B cell (primary cell): ENCODE measurements around the gene SPOCK1. TPM values are rescaled to one million over a fixed set of nuclear protein-coding genes. Genes with fewer than 3 reads are reported as not detected.

Experiments used
- ATAC-seq: fragments of 200-7000 bp; cut with Tn5 transposase; one replicate; pipeline ENCODE4 v1.10.0; 2021; ENCODE audit warnings: low read depth, mild to moderate bottlenecking, moderate number of reproducible peaks, moderate library complexity
- CTCF ChIA-PET: fragments of 350-600 bp; sonication (Branson Sonifier 250); formaldehyde crosslinking; loops from one replicate; lab custom pipeline; 2021; ENCODE audit warnings: antibody characterized with exemption, inconsistent platforms; lab: Charles Lee
- POLR2A ChIA-PET: fragments of 350-600 bp; sonication (Branson Sonifier 250); formaldehyde crosslinking; loops from one replicate; lab custom pipeline; 2021; ENCODE audit warnings: antibody characterized with exemption; lab: Charles Lee
- DNase-seq: peaks from one replicate; pipeline ENCODE4 v3.0.0; 2013
- H2AFZ ChIP-seq: 2 replicates; pipeline ENCODE4 v1.6.1; 2012; ENCODE audit warnings: mild to moderate bottlenecking, low read depth, low read length; ENCODE audit not compliant: insufficient read depth, poor library complexity, severe bottlenecking
- H3K27ac ChIP-seq, 2 donors: 1 replicate in 1 of 2; 2 replicates in 1 of 2; pipeline ENCODE4 v1.5.1; 2012 to 2013; ENCODE audit warnings: low read length in 2 of 2, mild to moderate bottlenecking in 2 of 2, moderate library complexity in 1 of 2
- H3K27me3 ChIP-seq, 4 experiments: fragments of 200-600 bp in 1 of 4; sonication (generic) in 1 of 4; replicated peaks in 1 of 4; 1 replicate in 2 of 4; 2 replicates in 2 of 4; pipeline versions ENCODE4 v1.6.1 to v1.7.0; 2013 to 2016; ENCODE audit warnings: low read length in 3 of 4, mild to moderate bottlenecking in 2 of 4, mixed read lengths in 1 of 4, moderate library complexity in 1 of 4; ENCODE audit not compliant: insufficient read depth in 4 of 4, control insufficient read depth in 3 of 4; ENCODE audit errors: control extremely low read depth in 1 of 4
- H3K36me3 ChIP-seq, 2 experiments: replicated peaks in 1 of 2; 1 replicate in 1 of 2; 2 replicates in 1 of 2; pipeline versions ENCODE4 v1.6.1 to v1.7.1; 2013; ENCODE audit warnings: low read length in 1 of 2; ENCODE audit not compliant: insufficient read depth in 2 of 2, control insufficient read depth in 1 of 2; ENCODE audit errors: control extremely low read depth in 1 of 2, extremely low read depth in 1 of 2
- H3K4me1 ChIP-seq, 2 donors: fragments of 200-600 bp in 1 of 2; sonication (generic) in 1 of 2; 1 replicate in 1 of 2; 2 replicates in 1 of 2; pipeline versions ENCODE4 v1.5.1 to v1.6.1; 2013 to 2017; ENCODE audit warnings: low read length in 2 of 2; ENCODE audit not compliant: control insufficient read depth in 2 of 2, insufficient read depth in 2 of 2
- H3K4me2 ChIP-seq: replicated peaks from 2 replicates; pipeline ENCODE3; 2012; ENCODE audit warnings: mild to moderate bottlenecking, low read depth, low read length; ENCODE audit not compliant: poor library complexity, severe bottlenecking
- H3K4me3 ChIP-seq, 5 experiments: fragments of 200-600 bp in 1 of 5; sonication (generic) in 1 of 5; 1 replicate in 3 of 5; 2 replicates in 2 of 5; pipeline versions ENCODE4 v1.5.1 to v1.7.0; 2011 to 2016; ENCODE audit warnings: low read length in 4 of 5, mild to moderate bottlenecking in 4 of 5, low read depth in 2 of 5, control low read depth in 1 of 5, moderate library complexity in 1 of 5; ENCODE audit not compliant: insufficient read depth in 1 of 5; ENCODE audit errors: control extremely low read depth in 1 of 5, extremely low read depth in 1 of 5
- H3K79me2 ChIP-seq: fragments of 200-600 bp; sonication (generic); one replicate; pipeline ENCODE4 v1.6.0; 2016; ENCODE audit warnings: low read length; ENCODE audit not compliant: control insufficient read depth, insufficient read depth
- H3K9ac ChIP-seq: fragments of 200-600 bp; sonication (generic); 2 replicates; pipeline ENCODE4 v1.6.1; 2017; ENCODE audit warnings: mild to moderate bottlenecking, low read length, moderate library complexity
- H3K9me3 ChIP-seq, 3 donors: one replicate each; pipeline versions ENCODE4 v1.6.1 to v1.7.1; 2013; ENCODE audit warnings: low read length in 2 of 3; ENCODE audit not compliant: control insufficient read depth in 2 of 3, insufficient read depth in 1 of 3; ENCODE audit errors: control extremely low read depth in 1 of 3
- H4K20me1 ChIP-seq: 2 replicates; pipeline ENCODE4 v1.6.0; 2012; ENCODE audit warnings: mild to moderate bottlenecking, low read length; ENCODE audit not compliant: insufficient read depth, control insufficient read depth, poor library complexity, severe bottlenecking
- H3K27ac Mint-ChIP-seq: one replicate; pipeline ENCODE4 v1.8.0; 2021; ENCODE audit warnings: mixed read lengths
- H3K27me3 Mint-ChIP-seq: one replicate; pipeline ENCODE4 v1.8.0; 2021; ENCODE audit warnings: mixed read lengths
- H3K4me1 Mint-ChIP-seq: one replicate; pipeline ENCODE4 v1.8.0; 2021; ENCODE audit warnings: mixed read lengths
- H3K4me3 Mint-ChIP-seq: one replicate; pipeline ENCODE4 v1.8.0; 2021; ENCODE audit warnings: mixed read lengths
- H3K9me3 Mint-ChIP-seq: one replicate; pipeline ENCODE4 v1.8.0; 2022; ENCODE audit warnings: mixed read lengths; ENCODE audit not compliant: insufficient read depth
- CTCF ChIP-seq: fragments of 200-600 bp; IDR thresholded peaks from one replicate; pipeline ENCODE4 v1.8.0; 2022; ENCODE audit warnings: antibody characterized with exemption, mild to moderate bottlenecking
- EZH2 ChIP-seq: IDR thresholded peaks from 2 replicates; pipeline ENCODE4 v1.6.1; 2012; ENCODE audit warnings: borderline replicate concordance, low read depth, mild to moderate bottlenecking, moderate library complexity, low read length; ENCODE audit not compliant: insufficient read depth, poor library complexity, severe bottlenecking
- WGBS: methylation state at CpG from one replicate; pipeline ENCODE4 v1.1.5; 2013; ENCODE audit warnings: missing lambda C conversion rate; ENCODE audit not compliant: insufficient coverage; 5-methylcytosine and 5-hydroxymethylcytosine counted together
- intact Hi-C: fragments of 100-400 bp; cut with micrococcal nuclease; formaldehyde crosslinking; loops from one replicate; pipeline ENCODE4 v1.10.0; 2022
- polyA plus RNA-seq: library from polyadenylated mRNA; depleted of rRNA; stranded (reverse); fragments of >200 nt; gene quantifications from 2 replicates; pipeline ENCODE4 v1.2.3, GENCODE V29; 2012
- total RNA-seq, 2 donors: library from RNA; stranded (reverse); fragments of 120-200 nt in 1 of 2; gene quantifications; 1 replicate in 1 of 2; 2 replicates in 1 of 2; pipeline versions ENCODE4 v1.2.3 to v1.2.4, GENCODE V29; 2013 to 2022

Gene SPOCK1
- total and polyA plus RNA-seq, 2 donors (not counting 1 experiment from before 2014, with no cell fraction given) = not detected

- Histone ChIP-seq H3K79me2 (no peaks in the 10 kb centered on the region), H3K4me2 (no peak overlapping the region), H3K9ac (no peak overlapping the region), H3K9me3 (no peaks in the 10 kb centered on the region), H2AFZ (no peak overlapping the region), H3K4me3 (no peak overlapping the region), H3K36me3 (no peaks in the 10 kb centered on the region), H3K27ac (no peak overlapping the region), H4K20me1 (no peaks in the 10 kb centered on the region), H3K27me3 (no peaks in the 10 kb centered on the region), H3K4me1 (no peaks in the 10 kb centered on the region)
- Mint-ChIP-seq H3K27me3 (no peaks in the 10 kb centered on the region), H3K4me1 (no peaks in the 10 kb centered on the region), H3K27ac (no peak overlapping the region), H3K4me3 (no peak overlapping the region), H3K9me3 (peaks cover 7% of the 10 kb centered on the region)
- DNase-seq (no peak), ATAC-seq (no peak)
- POLR2A ChIA-PET = no interaction called here
- CTCF ChIA-PET = no interaction called here
- WGBS = 100% methylated on average over 1 of the region's 1 CpG
- intact Hi-C loops = no loop called here
- no peak for TF ChIP-seq EZH2
- no peak for TF ChIP-seq CTCF
Observed at GRCh38 chr5:137412136-137412535, 87.0 kb downstream of the SPOCK1 start.

DNA sequence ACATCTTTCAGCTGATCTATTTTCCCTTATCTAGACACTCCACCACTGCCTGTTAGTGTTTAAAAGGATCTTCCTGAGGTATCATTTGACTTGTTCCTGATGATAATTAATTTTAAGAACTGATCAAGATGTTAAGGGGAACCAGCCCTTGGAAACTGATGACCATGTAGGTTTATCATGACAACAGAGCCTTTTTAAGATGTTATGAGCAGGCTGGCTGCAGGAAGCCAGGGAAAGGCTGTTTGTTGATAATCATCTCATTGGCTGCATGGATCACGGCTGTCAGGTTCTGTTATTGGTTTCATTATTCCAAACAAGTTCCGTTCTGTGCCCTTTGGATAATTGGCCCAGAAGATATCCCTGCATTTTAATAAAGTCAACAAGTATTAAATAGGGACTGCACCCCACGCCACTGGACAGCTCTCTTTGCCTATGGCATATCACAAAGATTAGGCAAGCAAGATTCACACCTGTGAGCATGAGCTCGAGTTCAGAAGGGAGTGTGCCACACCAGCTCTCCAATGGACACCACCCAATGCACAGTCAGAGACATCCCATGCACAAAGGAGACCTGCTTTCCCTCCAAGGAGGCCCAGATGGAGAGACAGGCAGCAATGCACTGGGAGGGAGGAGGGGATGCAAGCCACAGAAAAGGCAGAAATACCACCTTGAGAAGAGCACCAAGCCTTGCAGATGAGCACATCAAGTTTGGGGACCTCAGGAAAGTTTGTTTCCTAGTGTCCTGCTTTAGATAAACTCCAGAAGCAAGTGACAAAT is 88.7 kb downstream of the SPOCK1 start:
- Histone ChIP-seq H3K4me2 (no peak overlapping the region), H3K27me3 (no peaks in the 10 kb centered on the region), H4K20me1 (no peaks in the 10 kb centered on the region), H3K27ac (no peak overlapping the region), H2AFZ (no peak overlapping the region), H3K79me2 (no peaks in the 10 kb centered on the region), H3K9me3 (no peaks in the 10 kb centered on the region), H3K4me1 (no peaks in the 10 kb centered on the region), H3K4me3 (no peak overlapping the region), H3K9ac (no peak overlapping the region), H3K36me3 (no peaks in the 10 kb centered on the region)
- ChIA-PET POLR2A (no interaction called here), CTCF (no interaction called here)
- intact Hi-C loops = no loop called here
- no peak overlapping the region for H3K27ac Mint-ChIP-seq
- ATAC-seq (no peak), DNase-seq (no peak)
- H3K4me3 Mint-ChIP-seq = no peak overlapping the region
- TF ChIP-seq CTCF (no peak), EZH2 (no peak)
- H3K9me3 Mint-ChIP-seq = peaks cover 2% of the 10 kb centered on the region
- H3K27me3 Mint-ChIP-seq = no peaks in the 10 kb centered on the region
- H3K4me1 Mint-ChIP-seq = no peaks in the 10 kb centered on the region
- 93% methylated on average over 4 of the region's 4 CpGs for WGBS
